ENCODE measurements around the gene LTA4H. TPM values are rescaled to one million over a fixed set of nuclear protein-coding genes. Genes with fewer than 3 reads are reported as not detected.
"Not testable (repeated sequence)": the region's sequence is repeated elsewhere in the genome, so short reads cannot be mapped to it uniquely, and the experiment has no call there.

Gene LTA4H
- total and polyA plus RNA-seq, 4 donors = 45.5 to 66.8 (median 54.4) TPM

DNA sequence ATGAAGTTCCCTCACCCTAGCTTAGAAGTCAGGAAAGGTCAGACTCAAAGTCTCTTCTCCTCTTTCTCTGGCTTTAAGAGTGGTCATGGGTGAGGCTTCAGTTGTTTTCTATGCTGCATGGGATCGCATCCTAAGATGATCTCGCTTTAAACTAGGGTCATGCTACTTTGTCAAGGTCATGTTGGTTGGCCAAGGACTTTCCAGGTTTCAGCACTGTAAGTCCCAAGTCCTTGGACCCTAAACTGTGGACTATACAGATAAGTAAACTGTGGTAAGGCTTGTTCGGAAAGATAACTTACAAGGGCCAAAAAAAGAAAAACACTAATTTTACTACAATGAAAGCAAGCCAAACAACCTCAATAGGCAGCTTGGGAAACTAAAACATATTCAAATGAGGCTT lies 56.6 kb downstream of the LTA4H start:
- Histone ChIP-seq H3K4me1 (ENCODE audit: control insufficient read depth in 1 of 2, insufficient read depth in 2 of 2, low read length in 2 of 2) (no peaks in the 10 kb centered on the region), H3K4me3 (ENCODE audit: low read length in 2 of 2) (no peak overlapping the region), H3K27ac (ENCODE audit: low read depth in 1 of 2, low read length in 2 of 2) (no peak overlapping the region), H3K36me3 (ENCODE audit: control insufficient read depth in 1 of 2, insufficient read depth in 2 of 2, low read length in 1 of 2) (no peaks in the 10 kb centered on the region), H3K9me3 (ENCODE audit: control insufficient read depth, low read length) (no peaks in the 10 kb centered on the region), H3K27me3 (ENCODE audit: control insufficient read depth in 1 of 2, insufficient read depth in 2 of 2, low read length in 1 of 2) (no peaks in the 10 kb centered on the region)
- DNase-seq = no peak
- intact Hi-C loops (cut with DNase I) = no loop called here
- ATAC-seq (ENCODE audit: low FRiP score) = no peak
- WGBS, 2 donors = 81 to 83% methylated on average over 3 of the region's 3 CpGs

DNA sequence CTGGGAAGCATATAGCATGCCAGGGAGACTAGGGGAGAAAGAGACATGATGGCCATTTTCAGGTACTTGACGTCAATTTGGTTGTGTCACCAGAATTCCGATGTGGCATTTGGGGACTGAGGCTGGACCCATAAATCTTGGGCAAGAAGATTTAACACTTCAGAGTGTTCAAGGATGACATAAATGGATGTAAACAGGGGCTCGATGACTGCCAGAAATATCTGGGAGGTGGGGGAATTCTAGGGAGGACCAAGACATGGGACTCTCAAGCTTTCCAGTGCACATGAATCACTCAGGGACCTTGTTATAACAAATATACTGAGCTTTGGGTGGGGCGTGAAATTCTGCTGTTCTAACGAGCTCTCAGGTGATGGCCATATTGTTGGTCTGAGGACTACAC lies 57.0 kb downstream of the LTA4H start:
- no peak overlapping the region for H3K4me3 ChIP-seq (ENCODE audit: low read length in 2 of 2)
- intact Hi-C loops (cut with DNase I) = no loop called here
- no peaks in the 10 kb centered on the region for H3K27me3 ChIP-seq (ENCODE audit: control insufficient read depth in 1 of 2, insufficient read depth in 2 of 2, low read length in 1 of 2)
- ATAC-seq (ENCODE audit: low FRiP score) (no peak), DNase-seq (no peak)
- H3K27ac ChIP-seq (ENCODE audit: low read depth in 1 of 2, low read length in 2 of 2) = no peak overlapping the region
- whole genome bisulfite sequencing, 2 donors = 85 to 86% methylated on average over 5 of the region's 5 CpGs
- no peaks in the 10 kb centered on the region for H3K36me3 ChIP-seq (ENCODE audit: control insufficient read depth in 1 of 2, insufficient read depth in 2 of 2, low read length in 1 of 2)
- no peaks in the 10 kb centered on the region for H3K4me1 ChIP-seq (ENCODE audit: control insufficient read depth in 1 of 2, insufficient read depth in 2 of 2, low read length in 2 of 2)
- H3K9me3 ChIP-seq (ENCODE audit: control insufficient read depth, low read length) = no peaks in the 10 kb centered on the region

DNA sequence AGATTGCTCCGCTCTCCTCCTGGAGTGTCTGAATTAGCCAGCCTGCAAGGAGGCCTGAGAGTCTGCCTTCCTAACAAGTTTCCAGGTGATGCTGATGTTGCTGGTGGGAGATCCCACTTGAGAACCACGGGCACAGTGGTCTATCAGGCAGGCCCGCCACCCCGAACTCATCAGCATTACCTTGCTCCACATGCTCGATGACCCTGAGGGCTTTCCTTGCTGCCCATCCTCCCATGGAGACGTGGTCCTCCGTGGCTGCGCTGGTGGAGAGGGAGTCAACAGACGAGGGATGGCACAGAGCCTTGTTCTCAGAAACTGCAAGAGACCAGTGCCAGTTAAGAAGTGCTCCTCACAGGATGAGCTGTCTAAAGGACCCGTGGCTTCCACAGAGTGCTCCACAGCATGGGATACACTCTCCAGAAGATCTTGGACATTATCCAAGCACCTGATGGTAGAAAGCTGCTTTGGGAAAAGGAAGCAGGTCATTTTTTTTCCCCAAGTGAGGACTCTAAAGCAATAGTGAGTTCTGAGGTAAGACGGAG lies 57.6 kb downstream of the LTA4H start:
- H3K27me3 ChIP-seq (ENCODE audit: control insufficient read depth in 1 of 2, insufficient read depth in 2 of 2, low read length in 1 of 2) = no peaks in the 10 kb centered on the region
- H3K36me3 ChIP-seq (ENCODE audit: control insufficient read depth in 1 of 2, insufficient read depth in 2 of 2, low read length in 1 of 2) = no peaks in the 10 kb centered on the region
- H3K4me1 ChIP-seq (ENCODE audit: control insufficient read depth in 1 of 2, insufficient read depth in 2 of 2, low read length in 2 of 2) = no peaks in the 10 kb centered on the region
- H3K27ac ChIP-seq (ENCODE audit: low read depth in 1 of 2, low read length in 2 of 2) = no peak overlapping the region
- no peaks in the 10 kb centered on the region for H3K9me3 ChIP-seq (ENCODE audit: control insufficient read depth, low read length)
- intact Hi-C loops (cut with DNase I) = no loop called here
- no peak overlapping the region for H3K4me3 ChIP-seq (ENCODE audit: low read length in 2 of 2)
- DNase-seq (no peak), ATAC-seq (ENCODE audit: low FRiP score) (no peak)
- WGBS, 2 donors = 86 to 87% methylated on average over 11 of the region's 11 CpGs

DNA sequence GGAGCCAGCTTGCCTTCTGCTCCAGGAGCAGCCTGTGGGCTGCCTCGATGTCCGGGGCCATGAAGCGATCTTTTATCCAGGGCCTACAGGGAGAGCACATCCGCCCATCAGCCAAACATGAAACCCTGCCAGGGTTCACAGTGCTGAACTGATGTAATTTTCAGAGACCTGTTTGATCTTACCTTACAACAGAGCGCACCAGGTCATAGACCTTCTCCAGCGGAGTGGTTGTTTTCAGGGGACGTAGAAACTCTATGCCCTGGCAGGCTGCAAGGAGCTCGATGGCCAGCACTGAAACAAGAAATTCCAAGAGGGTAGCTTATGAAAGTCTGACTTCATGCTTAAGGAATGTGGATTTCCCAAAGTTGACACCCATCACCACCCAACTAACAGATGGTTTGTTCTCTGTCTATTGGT lies 59.0 kb downstream of the LTA4H start:
- Histone ChIP-seq H3K36me3 (ENCODE audit: control insufficient read depth in 1 of 2, insufficient read depth in 2 of 2, low read length in 1 of 2) (no peaks in the 10 kb centered on the region), H3K4me1 (ENCODE audit: control insufficient read depth in 1 of 2, insufficient read depth in 2 of 2, low read length in 2 of 2) (no peaks in the 10 kb centered on the region), H3K4me3 (ENCODE audit: low read length in 2 of 2) (no peak overlapping the region), H3K27ac (ENCODE audit: low read depth in 1 of 2, low read length in 2 of 2) (no peak overlapping the region), H3K9me3 (ENCODE audit: control insufficient read depth, low read length) (no peaks in the 10 kb centered on the region), H3K27me3 (ENCODE audit: control insufficient read depth in 1 of 2, insufficient read depth in 2 of 2, low read length in 1 of 2) (no peaks in the 10 kb centered on the region)
- 86 to 87% methylated on average over 8 of the region's 8 CpGs for WGBS, 2 donors
- ATAC-seq (ENCODE audit: low FRiP score) = no peak
- DNase-seq = no peak
- intact Hi-C loops (cut with DNase I) = no loop called here

DNA sequence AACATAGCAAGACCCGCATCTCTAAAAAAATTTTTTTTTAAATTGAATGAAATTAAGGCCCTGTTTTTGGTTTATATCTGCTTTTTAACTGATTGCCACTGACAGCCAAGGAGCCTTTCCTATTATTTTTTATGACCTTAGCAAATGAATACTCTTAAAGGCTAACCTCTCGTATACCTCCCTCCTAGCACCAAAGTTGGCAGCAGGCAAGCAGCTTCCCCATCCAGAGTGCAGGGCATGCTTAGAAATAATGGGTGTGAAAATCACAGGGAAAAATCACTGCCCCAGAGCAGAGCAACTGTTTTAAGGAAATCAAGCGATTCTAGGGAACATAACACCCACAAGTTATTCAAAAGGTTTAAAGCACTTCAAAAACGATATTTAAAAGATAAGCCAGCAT lies 59.9 kb downstream of the LTA4H start:
- no peaks in the 10 kb centered on the region for H3K27me3 ChIP-seq (ENCODE audit: control insufficient read depth in 1 of 2, insufficient read depth in 2 of 2, low read length in 1 of 2)
- no peak for ATAC-seq (ENCODE audit: low FRiP score)
- no peaks in the 10 kb centered on the region for H3K9me3 ChIP-seq (ENCODE audit: control insufficient read depth, low read length)
- WGBS, 2 donors = 81 to 88% methylated on average over 4 of the region's 4 CpGs
- H3K4me3 ChIP-seq (ENCODE audit: low read length in 2 of 2) = no peak overlapping the region
- H3K36me3 ChIP-seq (ENCODE audit: control insufficient read depth in 1 of 2, insufficient read depth in 2 of 2, low read length in 1 of 2) = no peaks in the 10 kb centered on the region
- no peaks in the 10 kb centered on the region for H3K4me1 ChIP-seq (ENCODE audit: control insufficient read depth in 1 of 2, insufficient read depth in 2 of 2, low read length in 2 of 2)
- DNase-seq = no peak
- no peak overlapping the region for H3K27ac ChIP-seq (ENCODE audit: low read depth in 1 of 2, low read length in 2 of 2)
- intact Hi-C loops (cut with DNase I) = no loop called here

DNA sequence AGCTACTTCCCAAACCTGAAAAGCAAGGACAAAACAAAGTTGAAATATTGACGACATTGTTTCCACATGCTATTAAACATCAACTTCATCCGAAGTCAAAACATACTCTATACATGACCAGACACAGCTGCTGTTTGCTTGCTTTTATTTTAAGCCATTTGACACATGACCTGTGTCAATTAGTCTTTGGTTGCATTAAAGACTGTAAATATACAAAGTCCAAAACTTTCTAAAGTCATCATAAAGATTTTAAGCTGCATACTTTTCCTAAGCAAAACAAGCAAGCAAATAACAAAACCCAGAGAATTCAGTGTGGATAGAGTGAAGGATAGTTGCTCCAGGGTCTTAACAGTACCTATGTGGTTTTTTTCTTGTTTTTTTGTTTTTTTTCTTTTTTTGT lies 61.0 kb downstream of the LTA4H start:
- DNase-seq (no peak), ATAC-seq (ENCODE audit: low FRiP score) (no peak)
- Histone ChIP-seq H3K4me3 (ENCODE audit: low read length in 2 of 2) (no peak overlapping the region), H3K36me3 (ENCODE audit: control insufficient read depth in 1 of 2, insufficient read depth in 2 of 2, low read length in 1 of 2) (no peaks in the 10 kb centered on the region), H3K9me3 (ENCODE audit: control insufficient read depth, low read length) (no peaks in the 10 kb centered on the region), H3K4me1 (ENCODE audit: control insufficient read depth in 1 of 2, insufficient read depth in 2 of 2, low read length in 2 of 2) (no peaks in the 10 kb centered on the region), H3K27me3 (ENCODE audit: control insufficient read depth in 1 of 2, insufficient read depth in 2 of 2, low read length in 1 of 2) (no peaks in the 10 kb centered on the region), H3K27ac (ENCODE audit: low read depth in 1 of 2, low read length in 2 of 2) (no peak overlapping the region)
- intact Hi-C loops (cut with DNase I) = no loop called here
- WGBS, 2 donors = 55 to 73% methylated on average over 2 of the region's 2 CpGs

DNA sequence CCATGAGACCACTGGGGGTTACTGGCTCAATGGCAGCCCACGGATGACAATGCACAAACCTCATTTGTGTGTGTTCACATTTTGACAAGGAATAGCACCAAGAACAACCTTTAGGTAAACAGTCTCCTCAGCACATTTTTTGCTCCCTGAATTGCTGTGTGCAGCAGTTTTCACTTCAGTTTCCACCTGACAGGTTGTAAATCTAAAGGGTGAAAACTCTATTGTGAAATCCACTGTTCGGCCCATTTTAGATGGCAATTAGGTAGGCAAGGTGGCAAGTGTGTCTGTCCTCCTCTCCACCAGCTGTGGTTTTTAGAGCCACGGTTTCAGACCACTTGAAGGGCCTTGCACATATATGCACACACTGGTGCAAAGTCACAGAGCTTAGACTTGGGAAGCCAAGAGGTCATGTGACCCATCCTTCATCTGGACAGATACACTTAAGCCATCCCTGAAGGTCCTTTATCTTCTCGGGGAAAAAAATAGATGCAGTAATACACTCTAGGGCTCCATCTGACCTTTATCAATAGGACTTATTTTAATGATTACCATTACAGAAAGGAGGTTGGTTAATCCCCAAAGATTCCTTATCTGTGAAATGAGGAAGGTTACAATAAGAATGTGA lies 62.4 kb downstream of the LTA4H start:
- ATAC-seq (ENCODE audit: low FRiP score) = no peak
- H3K36me3 ChIP-seq (ENCODE audit: control insufficient read depth in 1 of 2, insufficient read depth in 2 of 2, low read length in 1 of 2) = no peaks in the 10 kb centered on the region
- no peak for DNase-seq
- WGBS, 2 donors = 62 to 73% methylated on average over 4 of the region's 4 CpGs
- no peaks in the 10 kb centered on the region for H3K27me3 ChIP-seq (ENCODE audit: control insufficient read depth in 1 of 2, insufficient read depth in 2 of 2, low read length in 1 of 2)
- H3K9me3 ChIP-seq (ENCODE audit: control insufficient read depth, low read length) = no peaks in the 10 kb centered on the region
- intact Hi-C loops (cut with DNase I) = no loop called here
- no peak overlapping the region for H3K4me3 ChIP-seq (ENCODE audit: low read length in 2 of 2)
- H3K27ac ChIP-seq (ENCODE audit: low read depth in 1 of 2, low read length in 2 of 2) = no peak overlapping the region
- no peaks in the 10 kb centered on the region for H3K4me1 ChIP-seq (ENCODE audit: control insufficient read depth in 1 of 2, insufficient read depth in 2 of 2, low read length in 2 of 2)

DNA sequence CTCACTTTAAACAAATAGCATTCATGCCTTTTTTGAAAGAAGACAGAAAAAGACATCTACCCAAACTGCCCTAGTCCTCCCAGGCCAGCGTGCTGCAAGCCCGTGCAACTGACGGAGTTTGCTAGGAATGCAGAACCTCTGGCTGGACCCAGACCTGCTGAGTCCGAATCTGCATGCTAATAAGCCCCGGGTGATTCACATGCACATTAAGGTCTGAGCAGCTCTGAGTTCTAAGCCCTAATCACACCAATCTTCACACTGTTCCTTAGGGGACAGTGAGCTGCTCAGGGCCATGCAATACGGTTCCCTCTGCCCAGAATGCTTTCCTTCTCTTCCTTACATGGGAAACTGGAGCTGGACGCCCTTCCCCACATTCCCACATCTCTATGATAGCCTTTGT lies 64.5 kb downstream of the LTA4H start:
- H3K36me3 ChIP-seq (ENCODE audit: control insufficient read depth in 1 of 2, insufficient read depth in 2 of 2, low read length in 1 of 2) = no peaks in the 10 kb centered on the region
- WGBS, 2 donors = 50 to 52% methylated on average over 7 of the region's 7 CpGs
- no peak for DNase-seq

DNA sequence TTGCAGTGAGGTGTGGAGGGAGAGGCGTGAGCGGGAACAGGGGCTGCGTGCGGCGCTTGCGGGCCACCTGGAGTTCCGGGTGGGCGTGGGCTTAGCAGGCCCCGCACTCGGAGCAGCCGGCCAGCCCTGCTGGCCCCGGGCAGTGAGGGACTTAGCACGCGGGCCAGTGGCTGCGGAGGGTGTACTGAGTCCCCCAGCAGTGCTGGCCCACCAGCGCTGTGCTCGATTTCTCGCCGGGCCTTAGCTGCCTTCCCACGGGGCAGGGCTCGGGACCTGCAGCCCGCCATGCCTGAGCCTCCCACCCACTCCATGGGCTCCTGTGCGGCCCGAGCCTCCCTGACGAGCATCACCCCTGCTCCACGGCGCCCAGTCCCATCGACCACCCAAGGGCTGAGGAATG lies 66.3 kb downstream of the LTA4H start:
- H3K36me3 ChIP-seq (ENCODE audit: control insufficient read depth in 1 of 2, insufficient read depth in 2 of 2, low read length in 1 of 2); H3K27ac ChIP-seq (ENCODE audit: low read depth in 1 of 2, low read length in 2 of 2); intact Hi-C loops (cut with DNase I); H3K4me1 ChIP-seq (ENCODE audit: control insufficient read depth in 1 of 2, insufficient read depth in 2 of 2, low read length in 2 of 2); H3K4me3 ChIP-seq (ENCODE audit: low read length in 2 of 2); H3K9me3 ChIP-seq (ENCODE audit: control insufficient read depth, low read length); ATAC-seq (ENCODE audit: low FRiP score); DNase-seq; H3K27me3 ChIP-seq (ENCODE audit: control insufficient read depth in 1 of 2, insufficient read depth in 2 of 2, low read length in 1 of 2): not testable (repeated sequence)
- 93 to 96% methylated on average over 21 to 28 of the region's 28 CpGs for WGBS, 2 donors

More for the DNA sequence above, 64.5 kb downstream of the LTA4H start:
- Histone ChIP-seq H3K27ac (ENCODE audit: low read depth in 1 of 2, low read length in 2 of 2) (no peak overlapping the region), H3K9me3 (ENCODE audit: control insufficient read depth, low read length) (no peaks in the 10 kb centered on the region), H3K4me3 (ENCODE audit: low read length in 2 of 2) (no peak overlapping the region), H3K4me1 (ENCODE audit: control insufficient read depth in 1 of 2, insufficient read depth in 2 of 2, low read length in 2 of 2) (no peaks in the 10 kb centered on the region), H3K27me3 (ENCODE audit: control insufficient read depth in 1 of 2, insufficient read depth in 2 of 2, low read length in 1 of 2) (no peaks in the 10 kb centered on the region)
- ATAC-seq (ENCODE audit: low FRiP score) = no peak
- intact Hi-C loops (cut with DNase I) = no loop called here
